ENCODE results near the gene NGEF. TPM values are rescaled to one million over a fixed set of nuclear protein-coding genes. Genes with fewer than 3 reads are reported as not detected.

The NGEF gene
- total RNA-seq, 1 experiment from 2014 or later, result 5.4 TPM

GRCh38 chr2:232941400-232941799, 71.7 kb downstream of the NGEF start:
- no peak for TF ChIP-seq IRF2 (CRISPR knock-in tag; IDR thresholded peaks at IDR 0.05; ENCODE audit: borderline replicate concordance, low read depth)
- no peak for TF ChIP-seq GABPB1 (CRISPR knock-in tag; IDR thresholded peaks at IDR 0.05)
- TF ChIP-seq ETV6 (CRISPR knock-in tag; IDR thresholded peaks at IDR 0.05), result no peak
- TF ChIP-seq MAX (CRISPR knock-in tag; IDR thresholded peaks at IDR 0.05), result no peak
- no peak for TF ChIP-seq USF1 (CRISPR knock-in tag; IDR thresholded peaks at IDR 0.05)
- no peak for TF ChIP-seq NFATC4 (CRISPR knock-in tag; IDR thresholded peaks at IDR 0.05)
- TF ChIP-seq STAT6 (CRISPR knock-in tag; conservative IDR thresholded peaks at IDR 0.05; ENCODE audit: low read depth), result no peak
- no peak for TF ChIP-seq E2F4 (CRISPR knock-in tag; IDR thresholded peaks at IDR 0.05; ENCODE audit: borderline replicate concordance, low read depth)
- TF ChIP-seq NFYB (CRISPR knock-in tag; conservative IDR thresholded peaks at IDR 0.05; ENCODE audit: low read depth), result no peak
- TF ChIP-seq ZBTB21 (CRISPR knock-in tag; IDR thresholded peaks at IDR 0.05; ENCODE audit: borderline replicate concordance), result no peak
- no peak for TF ChIP-seq ZNF263 (CRISPR knock-in tag; IDR thresholded peaks at IDR 0.05; ENCODE audit: low read depth)
- TF ChIP-seq HMGXB4 (CRISPR knock-in tag; IDR thresholded peaks at IDR 0.05), result no peak
- TF ChIP-seq SP1 (CRISPR knock-in tag; conservative IDR thresholded peaks at IDR 0.05), result no peak
- no peak for TF ChIP-seq NR1H2 (CRISPR knock-in tag; IDR thresholded peaks at IDR 0.05)
- no peak for ATAC-seq
- Mint-ChIP-seq H3K4me1 (no peaks in the 10 kb centered on the region), H3K27me3 (ENCODE audit: low read depth) (peaks cover 3% of the 10 kb centered on the region; the same call in 1 of the 2 replicates), H3K9me3 (peaks cover 13% of the 10 kb centered on the region), H3K27ac (no peak overlapping the region), H3K4me3 (no peak overlapping the region), H3K36me3 (peaks cover 7% of the 10 kb centered on the region; the same call in 1 of the 2 replicates)
- CTCF ChIA-PET, result no interaction called here
- no peak for DNase-seq (ENCODE audit: low spot score)
- POLR2A ChIA-PET, result no interaction called here

GRCh38 chr2:232940724-232941123, 72.3 kb downstream of the NGEF start:
- ATAC-seq, result no peak
- ChIA-PET POLR2A (no interaction called here), CTCF (no interaction called here)
- peaks cover 3% of the 10 kb centered on the region; the same call in 1 of the 2 replicates for H3K27me3 Mint-ChIP-seq (ENCODE audit: low read depth)
- peaks cover 13% of the 10 kb centered on the region for H3K9me3 Mint-ChIP-seq
- no peak overlapping the region for H3K27ac Mint-ChIP-seq
- no peak for DNase-seq (ENCODE audit: low spot score)
- H3K4me1 Mint-ChIP-seq, result no peaks in the 10 kb centered on the region
- peaks cover 7% of the 10 kb centered on the region; the same call in 1 of the 2 replicates for H3K36me3 Mint-ChIP-seq
- no peak overlapping the region for H3K4me3 Mint-ChIP-seq
- TF ChIP-seq NR2C2 (CRISPR knock-in tag; IDR thresholded peaks at IDR 0.05), result no peak
- no peak for TF ChIP-seq PRDM15 (CRISPR knock-in tag; IDR thresholded peaks at IDR 0.05)
- TF ChIP-seq TP53 (CRISPR knock-in tag; IDR thresholded peaks at IDR 0.05), result no peak
- TF ChIP-seq ZNF219 (CRISPR knock-in tag; IDR thresholded peaks at IDR 0.05; ENCODE audit: borderline replicate concordance), result no peak
- no peak for TF ChIP-seq ZNF671 (CRISPR knock-in tag; IDR thresholded peaks at IDR 0.05)
- TF ChIP-seq ATF6 (CRISPR knock-in tag; IDR thresholded peaks at IDR 0.05), result no peak
- TF ChIP-seq ZNF121 (CRISPR knock-in tag; IDR thresholded peaks at IDR 0.05), result no peak
- no peak for TF ChIP-seq HMGXB4 (CRISPR knock-in tag; IDR thresholded peaks at IDR 0.05)
- no peak for TF ChIP-seq GABPB1 (CRISPR knock-in tag; IDR thresholded peaks at IDR 0.05)
- TF ChIP-seq CREB1 (CRISPR knock-in tag; IDR thresholded peaks at IDR 0.05), result no peak
